ENCODE results near the gene MAP4. TPM values are rescaled to one million over a fixed set of nuclear protein-coding genes. Genes with fewer than 3 reads are reported as not detected.

MAP4 gene
- total and polyA plus RNA-seq, 2 of the 13 experiments (the other 11 are each of a cell fraction or from before 2014, with no cell fraction given) = 33.1 to 38.7 TPM

- Histone ChIP-seq H3K36me3 (replicated peaks in 1 of 2; ENCODE audit: control insufficient read depth in 1 of 2, insufficient read depth in 2 of 2, low read length in 2 of 2) (peaks cover 0 to 4% of the 10 kb centered on the region in 2 experiments; a peak in 2 of 5 replicates), H4K20me1 (ENCODE audit: insufficient read depth, low read length) (peaks cover 10% of the 10 kb centered on the region; the same call in 1 of the 2 replicates), H3K27me3 (ENCODE audit: control insufficient read depth in 1 of 2, insufficient read depth in 2 of 2, low read length in 2 of 2) (no peaks in the 10 kb centered on the region), H3K9me3 (ENCODE audit: low read length) (no peaks in the 10 kb centered on the region), H3K9ac (ENCODE audit: insufficient read depth, low read depth, low read length) (no peak overlapping the region), H2AFZ (ENCODE audit: low read length) (no peak overlapping the region), H3K4me2 (ENCODE audit: low read depth, low read length) (no peak overlapping the region), H3K4me1 (ENCODE audit: insufficient read depth, low read length) (peaks cover 66% of the 10 kb centered on the region), H3K4me3 (replicated peaks in 1 of 3; ENCODE audit: insufficient read depth in 1 of 3, low read depth in 2 of 3, low read length in 3 of 3) (no peak overlapping the region), H3K27ac (ENCODE audit: extremely low read length, insufficient read depth, low read length) (no peak overlapping the region), H3K79me2 (ENCODE audit: insufficient read depth, low read length) (peaks cover 77% of the 10 kb centered on the region)
- no peak for FAIRE-seq
- 84% methylated on average over 3 of the region's 3 CpGs for WGBS (ENCODE audit: low lambda C conversion rate)
- TF ChIP-seq ZNF644 (CRISPR knock-in tag; IDR thresholded peaks at IDR 0.05; ENCODE audit: low read depth) (peak; percentile 53; the same call in 1 of the 2 replicates), ATF4 (CRISPR knock-in tag; IDR thresholded peaks at IDR 0.05) (peak in 1 of 2 experiments; percentile 85; a peak in 2 of 4 replicates), CEBPB (IDR thresholded peaks at IDR 0.05; ENCODE audit: borderline replicate concordance, low read depth, low read length) (peak; percentile 50; the same call in 1 of the 2 replicates), FOSL2 (CRISPR knock-in tag; IDR thresholded peaks at IDR 0.05) (peak; percentile 89), CEBPG (CRISPR knock-in tag; IDR thresholded peaks at IDR 0.05) (peak; percentile 49; the same call in 1 of the 2 replicates), TBX3 (IDR thresholded peaks at IDR 0.05; ENCODE audit: borderline replicate concordance) (no peak)
- TF ChIP-seq, protein P1, sequence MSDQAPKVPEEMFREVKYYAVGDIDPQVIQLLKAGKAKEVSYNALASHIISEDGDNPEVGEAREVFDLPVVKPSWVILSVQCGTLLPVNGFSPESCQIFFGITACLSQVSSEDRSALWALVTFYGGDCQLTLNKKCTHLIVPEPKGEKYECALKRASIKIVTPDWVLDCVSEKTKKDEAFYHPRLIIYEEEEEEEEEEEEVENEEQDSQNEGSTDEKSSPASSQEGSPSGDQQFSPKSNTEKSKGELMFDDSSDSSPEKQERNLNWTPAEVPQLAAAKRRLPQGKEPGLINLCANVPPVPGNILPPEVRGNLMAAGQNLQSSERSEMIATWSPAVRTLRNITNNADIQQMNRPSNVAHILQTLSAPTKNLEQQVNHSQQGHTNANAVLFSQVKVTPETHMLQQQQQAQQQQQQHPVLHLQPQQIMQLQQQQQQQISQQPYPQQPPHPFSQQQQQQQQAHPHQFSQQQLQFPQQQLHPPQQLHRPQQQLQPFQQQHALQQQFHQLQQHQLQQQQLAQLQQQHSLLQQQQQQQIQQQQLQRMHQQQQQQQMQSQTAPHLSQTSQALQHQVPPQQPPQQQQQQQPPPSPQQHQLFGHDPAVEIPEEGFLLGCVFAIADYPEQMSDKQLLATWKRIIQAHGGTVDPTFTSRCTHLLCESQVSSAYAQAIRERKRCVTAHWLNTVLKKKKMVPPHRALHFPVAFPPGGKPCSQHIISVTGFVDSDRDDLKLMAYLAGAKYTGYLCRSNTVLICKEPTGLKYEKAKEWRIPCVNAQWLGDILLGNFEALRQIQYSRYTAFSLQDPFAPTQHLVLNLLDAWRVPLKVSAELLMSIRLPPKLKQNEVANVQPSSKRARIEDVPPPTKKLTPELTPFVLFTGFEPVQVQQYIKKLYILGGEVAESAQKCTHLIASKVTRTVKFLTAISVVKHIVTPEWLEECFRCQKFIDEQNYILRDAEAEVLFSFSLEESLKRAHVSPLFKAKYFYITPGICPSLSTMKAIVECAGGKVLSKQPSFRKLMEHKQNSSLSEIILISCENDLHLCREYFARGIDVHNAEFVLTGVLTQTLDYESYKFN (CRISPR knock-in tag; conservative IDR thresholded peaks at IDR 0.05) = no peak
- intact Hi-C loops (cut with micrococcal nuclease; ENCODE audit: unreplicated experiment) (no loop called here), in situ Hi-C loops (cut with HindIII; ENCODE audit: extremely low pct_ligation_motif_present, low pct_unique_long_range_greater_than_20kb) (no loop called here)
- ChIA-PET CTCF (ENCODE audit: low intra/inter-chr PET ratio, low total read pairs) (no interaction called here), POLR2A (interaction anchor here (1.1 kb wide), 1 partner anchor 70 kb away, joined by 4 read pairs; no protein-coding TSS in a partner anchor)
- BruUV-seq (replicated peaks) = no TSS peak
- DNase-seq (ENCODE audit: low spot score) = peak; percentile 12
- ATAC-seq = no peak
These were observed 2.6 kb upstream of the MAP4 start for GRCh38 chr3:48018841-48019240.
